Mesodermal cell (in vitro differentiated cells): Measurements from ENCODE around the gene PAQR5.
"Not testable (repeated sequence)": the region's sequence is repeated elsewhere in the genome, so short reads cannot be mapped to it uniquely, and the experiment has no call there.

Experiments
- H3K27ac ChIP-seq: 2 replicates; pipeline ENCODE4 v1.7.0; 2013; ENCODE audit warnings: mild to moderate bottlenecking, low read depth, low read length, moderate library complexity; ENCODE audit not compliant: severe bottlenecking
- H3K36me3 ChIP-seq: 2 replicates; pipeline ENCODE4 v1.7.1; 2013; ENCODE audit warnings: mild to moderate bottlenecking, low read length, moderate library complexity; ENCODE audit not compliant: control insufficient read depth, insufficient read depth
- H3K4me1 ChIP-seq: one replicate; pipeline ENCODE4 v1.7.1; 2013; ENCODE audit warnings: mild to moderate bottlenecking, low read length; ENCODE audit not compliant: insufficient read depth, control insufficient read depth, poor library complexity, severe bottlenecking
- H3K4me3 ChIP-seq: 2 replicates; pipeline ENCODE4 v1.7.0; 2013; ENCODE audit warnings: low read length, control low read depth, mild to moderate bottlenecking; ENCODE audit not compliant: insufficient read depth, poor library complexity, severe bottlenecking; ENCODE audit errors: extremely low read depth
- H3K9me3 ChIP-seq: 2 replicates; pipeline ENCODE4 v1.7.1; 2013; ENCODE audit warnings: mild to moderate bottlenecking, low read length, moderate library complexity; ENCODE audit not compliant: control insufficient read depth
- WGBS, 2 experiments: methylation state at CpG; one replicate each; pipeline ENCODE4 v1.1.5; 2013; ENCODE audit warnings: missing lambda C conversion rate in 2 of 2; ENCODE audit not compliant: insufficient coverage in 2 of 2; 5-methylcytosine and 5-hydroxymethylcytosine counted together

The PAQR5 gene

DNA sequence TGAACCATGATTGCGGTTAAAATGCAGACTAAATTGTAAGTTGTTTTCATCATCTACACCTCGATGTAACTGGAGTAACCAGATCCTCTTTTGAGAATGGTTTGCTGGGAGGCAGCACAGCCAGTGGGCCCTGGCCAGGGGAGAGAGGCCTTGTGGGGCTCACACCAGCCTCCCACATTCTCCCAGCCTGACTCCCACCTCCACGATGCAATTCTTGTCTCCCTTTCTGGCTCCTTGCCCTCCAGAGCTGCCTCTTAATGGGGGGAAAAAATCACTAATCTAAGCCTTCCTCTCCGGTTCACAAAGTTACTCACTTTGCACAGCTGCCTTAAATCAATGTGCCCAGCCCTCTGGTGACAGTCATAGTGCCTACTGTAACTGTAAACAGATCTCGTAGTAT lies 17.9 kb upstream of the PAQR5 start:
- Histone ChIP-seq H3K9me3 (no peaks in the 10 kb centered on the region), H3K27ac (no peak overlapping the region), H3K4me1 (no peaks in the 10 kb centered on the region), H3K4me3 (no peak overlapping the region), H3K36me3 (no peaks in the 10 kb centered on the region)
- WGBS, 2 experiments: 90 to 95% methylated on average over 2 to 3 of the region's 5 CpGs

- Histone ChIP-seq H3K9me3 (no peaks in the 10 kb centered on the region), H3K27ac (no peak overlapping the region), H3K4me1 (no peaks in the 10 kb centered on the region), H3K4me3 (no peak overlapping the region), H3K36me3 (no peaks in the 10 kb centered on the region)
- 97 to 100% methylated on average over 3 to 8 of the region's 9 CpGs for WGBS, 2 experiments
Observed at GRCh38 chr15:69282104-69282743, 16.5 kb upstream of the PAQR5 start.

- H3K4me3 ChIP-seq: no peak overlapping the region
- 85 to 97% methylated on average over 11 to 12 of the region's 12 CpGs for WGBS, 2 experiments
- H3K27ac ChIP-seq: no peak overlapping the region
- H3K4me1 ChIP-seq: no peaks in the 10 kb centered on the region
- no peaks in the 10 kb centered on the region for H3K36me3 ChIP-seq
- H3K9me3 ChIP-seq: no peaks in the 10 kb centered on the region
Observed at GRCh38 chr15:69285834-69286233, 12.9 kb upstream of the PAQR5 start.

- H3K27ac ChIP-seq: no peak overlapping the region
- H3K4me3 ChIP-seq: no peak overlapping the region
- no peaks in the 10 kb centered on the region for H3K4me1 ChIP-seq
- H3K36me3 ChIP-seq: no peaks in the 10 kb centered on the region
- no peaks in the 10 kb centered on the region for H3K9me3 ChIP-seq
- WGBS, 2 experiments: 94 to 97% methylated on average over 6 to 7 of the region's 7 CpGs
Observed at GRCh38 chr15:69288011-69288410, 10.7 kb upstream of the PAQR5 start.

DNA sequence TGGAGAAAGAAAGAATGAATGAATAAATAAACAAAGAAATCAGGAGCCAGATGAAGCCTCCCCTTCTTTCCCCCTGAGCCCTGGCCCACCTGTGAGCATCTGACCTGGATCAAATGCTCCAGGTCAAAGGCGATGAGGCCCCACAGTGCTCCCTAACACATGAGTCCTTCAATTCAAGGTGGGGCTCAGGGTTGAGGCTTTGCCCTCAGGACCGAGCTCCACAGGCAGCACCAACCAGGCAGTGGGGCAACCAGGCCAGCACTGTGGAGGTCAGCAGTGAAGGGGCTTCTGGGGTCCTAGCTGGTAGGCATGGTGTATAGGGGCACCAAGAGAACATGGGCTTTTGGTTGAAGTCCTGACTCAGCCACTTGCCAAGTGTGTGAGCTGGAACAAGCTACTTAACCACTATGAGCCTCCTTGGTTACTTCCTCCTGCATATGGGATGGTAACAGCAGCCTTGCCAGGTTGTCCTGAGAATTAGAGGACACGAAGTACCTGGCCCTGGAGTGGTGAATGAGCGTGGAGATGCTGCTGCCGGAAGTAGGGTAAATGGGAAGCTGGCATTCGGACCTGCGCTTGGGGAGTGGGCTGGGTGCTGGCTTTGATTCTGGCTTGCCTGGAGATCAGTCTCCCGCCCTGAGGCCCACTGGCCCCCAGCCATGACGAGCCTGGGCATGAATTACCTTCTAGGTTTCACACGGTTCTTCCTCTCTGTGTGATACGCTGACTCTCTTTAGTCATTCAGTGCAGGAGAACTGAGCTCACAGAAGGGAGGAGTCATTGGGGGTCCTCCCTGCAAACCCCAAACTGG lies 10.0 kb upstream of the PAQR5 start:
- WGBS, 2 experiments: 84 to 90% methylated on average over 8 to 10 of the region's 11 CpGs
- Histone ChIP-seq H3K9me3 (no peaks in the 10 kb centered on the region), H3K4me1 (no peaks in the 10 kb centered on the region), H3K27ac (no peak overlapping the region), H3K36me3 (no peaks in the 10 kb centered on the region), H3K4me3 (no peak overlapping the region)

- WGBS, 2 experiments: 69 to 90% methylated on average over 2 to 3 of the region's 8 CpGs
- no peak overlapping the region for H3K4me3 ChIP-seq
- no peaks in the 10 kb centered on the region for H3K9me3 ChIP-seq
- H3K27ac ChIP-seq: no peak overlapping the region
- H3K36me3 ChIP-seq: no peaks in the 10 kb centered on the region
- no peaks in the 10 kb centered on the region for H3K4me1 ChIP-seq
Observed at GRCh38 chr15:69289342-69290146, 9.2 kb upstream of the PAQR5 start.

- WGBS, 2 experiments: 76 to 90% methylated on average over 2 to 6 of the region's 7 CpGs
- Histone ChIP-seq H3K36me3 (no peaks in the 10 kb centered on the region), H3K9me3 (no peaks in the 10 kb centered on the region)
Observed at GRCh38 chr15:69290346-69291164, 8.2 kb upstream of the PAQR5 start.

GRCh38 chr15:69291651-69292050 lies 7.1 kb upstream of the PAQR5 start:
- H3K4me3 ChIP-seq, H3K4me1 ChIP-seq, H3K9me3 ChIP-seq, H3K27ac ChIP-seq, H3K36me3 ChIP-seq: not testable (repeated sequence)
- WGBS, 2 experiments: 87 to 89% methylated on average over 6 to 8 of the region's 10 CpGs

More at GRCh38 chr15:69290346-69291164, 8.2 kb upstream of the PAQR5 start:
- Histone ChIP-seq H3K4me1 (no peaks in the 10 kb centered on the region), H3K27ac (no peak overlapping the region), H3K4me3 (no peak overlapping the region)

GRCh38 chr15:69292826-69293420 lies 5.8 kb upstream of the PAQR5 start:
- H3K36me3 ChIP-seq: no peaks in the 10 kb centered on the region
- 93 to 94% methylated on average over 7 to 8 of the region's 10 CpGs for WGBS, 2 experiments

More at GRCh38 chr15:69292826-69293420, 5.8 kb upstream of the PAQR5 start:
- Histone ChIP-seq H3K9me3 (no peaks in the 10 kb centered on the region), H3K4me1 (no peaks in the 10 kb centered on the region), H3K27ac (no peak overlapping the region), H3K4me3 (no peak overlapping the region)
